AG09319 (cell line): ENCODE results near the gene PCNT.

Experiments used
- DNase-seq: peaks from one replicate; pipeline ENCODE4 v3.0.0-alpha.2; 2010; ENCODE audit warnings: low read depth; ENCODE audit errors: extremely low read depth
- CTCF ChIP-seq: IDR thresholded peaks from 2 replicates; pipeline ENCODE4 v1.5.1; 2011; ENCODE audit warnings: low read depth, mild to moderate bottlenecking, inconsistent platforms, low read length, moderate library complexity

The PCNT gene

GRCh38 chr21:46377789-46378188, 53.8 kb downstream of the PCNT start:
- no peak for DNase-seq
- no peak for TF ChIP-seq CTCF

GRCh38 chr21:46379105-46379504, 55.1 kb downstream of the PCNT start:
- no peak for TF ChIP-seq CTCF
- DNase-seq = no peak

- no peak for DNase-seq
- no peak for TF ChIP-seq CTCF
Measured at GRCh38 chr21:46379691-46380090, 55.7 kb downstream of the PCNT start.

GRCh38 chr21:46381541-46381940, 57.6 kb downstream of the PCNT start:
- no peak for TF ChIP-seq CTCF
- DNase-seq = no peak

GRCh38 chr21:46384556-46384955, 60.6 kb downstream of the PCNT start:
- TF ChIP-seq CTCF = no peak
- DNase-seq = no peak

- no peak for TF ChIP-seq CTCF
- no peak for DNase-seq
Measured at GRCh38 chr21:46385846-46386733, 62.1 kb downstream of the PCNT start.

GRCh38 chr21:46386734-46387088, 62.8 kb downstream of the PCNT start:
- no peak for DNase-seq
- TF ChIP-seq CTCF = no peak
